ENCODE results near the gene CENPX. TPM values are rescaled to one million over a fixed set of nuclear protein-coding genes. Genes with fewer than 3 reads are reported as not detected.

Gene CENPX
- total RNA-seq, 1 donor from 2014 or later = 43.8 TPM

- DNase-seq (no peak), ATAC-seq (no peak)
- no peaks in the 10 kb centered on the region for H3K27me3 ChIP-seq (ENCODE audit: low read depth)
- peaks cover 41% of the 10 kb centered on the region for H3K4me1 ChIP-seq
- H3K36me3 ChIP-seq = no peaks in the 10 kb centered on the region
- no peaks in the 10 kb centered on the region for H3K9me3 ChIP-seq
- intact Hi-C loops (cut with DNase I) = no loop called here
- peak overlapping the region; percentile 31 for H3K27ac ChIP-seq
- no peak overlapping the region for H3K4me3 ChIP-seq
- TF ChIP-seq, protein P1, sequence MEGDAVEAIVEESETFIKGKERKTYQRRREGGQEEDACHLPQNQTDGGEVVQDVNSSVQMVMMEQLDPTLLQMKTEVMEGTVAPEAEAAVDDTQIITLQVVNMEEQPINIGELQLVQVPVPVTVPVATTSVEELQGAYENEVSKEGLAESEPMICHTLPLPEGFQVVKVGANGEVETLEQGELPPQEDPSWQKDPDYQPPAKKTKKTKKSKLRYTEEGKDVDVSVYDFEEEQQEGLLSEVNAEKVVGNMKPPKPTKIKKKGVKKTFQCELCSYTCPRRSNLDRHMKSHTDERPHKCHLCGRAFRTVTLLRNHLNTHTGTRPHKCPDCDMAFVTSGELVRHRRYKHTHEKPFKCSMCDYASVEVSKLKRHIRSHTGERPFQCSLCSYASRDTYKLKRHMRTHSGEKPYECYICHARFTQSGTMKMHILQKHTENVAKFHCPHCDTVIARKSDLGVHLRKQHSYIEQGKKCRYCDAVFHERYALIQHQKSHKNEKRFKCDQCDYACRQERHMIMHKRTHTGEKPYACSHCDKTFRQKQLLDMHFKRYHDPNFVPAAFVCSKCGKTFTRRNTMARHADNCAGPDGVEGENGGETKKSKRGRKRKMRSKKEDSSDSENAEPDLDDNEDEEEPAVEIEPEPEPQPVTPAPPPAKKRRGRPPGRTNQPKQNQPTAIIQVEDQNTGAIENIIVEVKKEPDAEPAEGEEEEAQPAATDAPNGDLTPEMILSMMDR (IDR thresholded peaks at IDR 0.05) = no peak
These were observed 4.3 kb downstream of the CENPX start for GRCh38 chr17:82018152-82018988.

DNA sequence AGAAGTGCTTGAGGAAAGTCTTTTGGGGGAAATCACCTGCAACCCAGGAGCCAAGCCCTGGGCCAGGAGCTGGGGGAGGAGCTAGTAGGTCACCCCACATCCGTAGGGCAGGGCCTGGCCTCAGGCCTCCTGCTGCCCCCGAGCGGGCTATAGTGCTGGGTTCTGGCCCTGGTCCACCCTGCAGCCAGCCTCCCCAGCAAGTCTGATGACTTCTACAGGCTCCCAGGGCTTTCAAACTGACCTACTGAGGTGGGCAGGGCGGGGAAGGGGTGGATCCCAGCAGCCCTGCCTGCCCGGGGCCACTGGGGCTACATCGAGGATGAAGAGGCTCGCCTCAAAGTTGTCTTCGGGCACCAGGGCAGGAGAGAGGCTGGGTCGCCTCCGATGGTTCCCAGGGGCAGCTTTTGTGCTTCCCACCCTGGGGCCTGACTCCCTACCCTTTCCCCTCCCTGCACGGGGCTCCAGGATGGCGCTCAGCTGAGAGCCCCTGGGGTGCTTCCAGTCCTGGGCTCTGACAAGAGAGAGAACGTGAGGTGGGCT lies 5.0 kb downstream of the CENPX start:
- TF ChIP-seq, protein P1 (IDR thresholded peaks at IDR 0.05) = no peak
- ATAC-seq = peak in 1 of 2 donors; percentile 25

DNA sequence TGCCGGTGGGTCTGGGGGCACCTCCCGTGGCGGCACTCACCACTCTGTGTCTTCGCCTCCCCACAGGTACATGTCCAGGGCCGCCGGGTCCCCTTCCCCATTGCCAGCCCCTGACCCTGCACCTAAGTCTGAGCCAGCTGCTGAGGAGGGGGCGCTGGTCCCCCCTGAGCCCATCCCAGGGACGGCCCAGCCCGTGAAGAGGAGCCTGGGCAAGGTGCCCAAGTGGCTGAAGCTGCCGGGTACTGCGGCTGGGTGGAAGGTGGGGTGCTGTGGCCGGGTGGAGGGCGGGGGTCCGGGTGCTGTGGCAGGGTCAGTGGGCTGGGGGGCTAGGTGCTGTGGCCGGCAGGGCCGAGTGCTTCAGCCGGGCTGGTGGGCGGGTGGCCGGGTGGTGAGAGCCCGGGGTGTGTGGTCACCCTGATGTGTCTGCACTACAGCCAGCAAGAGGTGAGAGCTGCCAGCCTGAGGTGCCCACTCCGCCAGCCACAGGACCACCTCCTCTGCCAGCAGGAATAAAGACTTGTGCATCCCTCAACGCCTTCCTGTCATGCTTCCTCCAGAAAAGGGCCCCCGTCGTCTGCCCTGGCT lies 5.7 kb downstream of the CENPX start:
- peak overlapping the region; percentile 31 for H3K27ac ChIP-seq
- intact Hi-C loops (cut with DNase I) = no loop called here
- peaks cover 3% of the 10 kb centered on the region for H3K36me3 ChIP-seq
- TF ChIP-seq, protein P1 (IDR thresholded peaks at IDR 0.05) = no peak
- ATAC-seq (no peak), DNase-seq (no peak)
- no peaks in the 10 kb centered on the region for H3K9me3 ChIP-seq
- H3K4me3 ChIP-seq = no peak overlapping the region
- peaks cover 40% of the 10 kb centered on the region for H3K4me1 ChIP-seq
- H3K27me3 ChIP-seq (ENCODE audit: low read depth) = no peaks in the 10 kb centered on the region

More for the DNA sequence above, 5.0 kb downstream of the CENPX start:
- peak; percentile 75 for DNase-seq
- Histone ChIP-seq H3K4me3 (no peak overlapping the region), H3K36me3 (no peaks in the 10 kb centered on the region), H3K9me3 (no peaks in the 10 kb centered on the region), H3K4me1 (peaks cover 45% of the 10 kb centered on the region), H3K27me3 (ENCODE audit: low read depth) (no peaks in the 10 kb centered on the region), H3K27ac (peak overlapping the region; percentile 31)
- intact Hi-C loops (cut with DNase I) = no loop called here

DNA sequence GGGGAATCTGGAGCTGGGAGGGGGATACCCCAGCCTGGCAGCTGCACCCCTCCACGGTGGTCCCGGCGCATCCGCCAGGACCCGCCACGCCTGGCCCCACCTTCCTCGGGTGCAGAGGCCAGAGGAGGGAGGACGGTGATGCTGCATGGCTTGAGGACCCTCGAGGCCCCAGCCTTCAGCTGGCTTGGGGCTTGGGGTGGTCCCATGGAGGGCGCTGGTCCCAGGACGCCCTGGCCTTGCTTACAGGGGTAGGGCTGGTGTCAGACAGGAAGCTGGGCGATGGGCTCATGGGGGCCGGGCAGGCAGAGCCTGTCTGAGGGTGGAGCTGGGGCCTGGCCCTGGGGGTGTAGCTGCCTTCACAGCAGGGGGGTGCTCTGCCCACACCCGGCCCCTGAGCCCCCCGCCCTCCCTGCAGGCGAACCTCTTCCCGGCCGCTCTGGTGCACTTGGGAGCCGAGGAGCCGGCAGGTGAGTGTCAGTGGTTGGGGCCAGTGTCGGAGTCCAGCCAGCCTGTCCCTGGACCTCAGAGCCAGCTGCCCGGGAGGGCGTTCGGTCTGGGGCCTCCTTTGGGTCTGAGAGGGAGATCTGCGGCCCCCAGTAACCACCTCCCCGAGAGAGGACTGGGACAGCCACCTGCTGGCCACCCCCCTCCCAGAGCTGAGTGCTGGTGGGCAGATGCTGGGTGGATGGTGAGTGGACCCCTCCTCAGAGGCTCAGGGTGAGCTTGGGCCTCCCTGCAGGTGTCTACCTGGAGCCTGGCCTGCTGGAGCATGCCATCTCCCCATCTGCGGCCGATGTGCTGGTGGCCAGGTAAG lies 6.4 kb downstream of the CENPX start:
- Histone ChIP-seq H3K27me3 (ENCODE audit: low read depth) (no peaks in the 10 kb centered on the region), H3K4me1 (peaks cover 33% of the 10 kb centered on the region), H3K27ac (no peak overlapping the region), H3K4me3 (no peak overlapping the region), H3K9me3 (no peaks in the 10 kb centered on the region), H3K36me3 (peaks cover 9% of the 10 kb centered on the region)
- TF ChIP-seq, protein P1 (IDR thresholded peaks at IDR 0.05) = no peak
- DNase-seq = no peak
- intact Hi-C loops (cut with DNase I) = no loop called here
- ATAC-seq = no peak

- ATAC-seq = no peak
- Histone ChIP-seq H3K27ac (no peak overlapping the region), H3K27me3 (ENCODE audit: low read depth) (no peaks in the 10 kb centered on the region), H3K9me3 (no peaks in the 10 kb centered on the region), H3K4me3 (no peak overlapping the region), H3K4me1 (peaks cover 26% of the 10 kb centered on the region), H3K36me3 (peaks cover 10% of the 10 kb centered on the region)
- intact Hi-C loops (cut with DNase I) = no loop called here
- TF ChIP-seq, protein P1 (IDR thresholded peaks at IDR 0.05) = no peak
- no peak for DNase-seq
These were observed 7.2 kb downstream of the CENPX start for GRCh38 chr17:82015311-82015971.

Measured in lower lobe of right lung (tissue), 2 donors.